Loucy (cell line): ENCODE measurements around the gene NDUFA5.
"Not testable (repeated sequence)": the region's sequence is repeated elsewhere in the genome, so short reads cannot be mapped to it uniquely, and the experiment has no call there.

Experiments used
- H2AFZ ChIP-seq: fragments of 200-600 bp; sonication (generic); 2 replicates; pipeline ENCODE4 v1.6.0; 2016; ENCODE audit warnings: antibody characterized with exemption, mild to moderate bottlenecking, low read length, moderate library complexity
- H3F3A ChIP-seq: fragments of 200-600 bp; 2 replicates; pipeline ENCODE4 v1.6.0; 2016; ENCODE audit warnings: antibody characterized with exemption, low read depth, mild to moderate bottlenecking
- H3K27me3 ChIP-seq: fragments of 200-600 bp; sonication (generic); 2 replicates; pipeline ENCODE4 v1.6.1; 2014; ENCODE audit warnings: low read length, mild to moderate bottlenecking; ENCODE audit not compliant: insufficient read depth, poor library complexity, severe bottlenecking
- H3K36me3 ChIP-seq: fragments of 200-600 bp; sonication (generic); 2 replicates; pipeline ENCODE4 v1.6.1; 2016; ENCODE audit warnings: low read length; ENCODE audit not compliant: insufficient read depth
- H3K4me1 ChIP-seq: fragments of 200-600 bp; sonication (generic); 2 replicates; pipeline ENCODE4 v1.5.1; 2014; ENCODE audit warnings: low read length, mild to moderate bottlenecking; ENCODE audit not compliant: insufficient read depth, poor library complexity, severe bottlenecking
- H3K4me2 ChIP-seq: fragments of 200-600 bp; sonication (generic); 2 replicates; pipeline ENCODE4 v1.6.0; 2014; ENCODE audit warnings: antibody characterized with exemption, low read length, low read depth, mild to moderate bottlenecking; ENCODE audit not compliant: poor library complexity, severe bottlenecking
- H3K4me3 ChIP-seq: fragments of 200-600 bp; sonication (generic); 2 replicates; pipeline ENCODE4 v1.5.1; 2014; ENCODE audit warnings: low read length, mild to moderate bottlenecking, mixed read lengths; ENCODE audit not compliant: poor library complexity, severe bottlenecking
- H3K79me2 ChIP-seq: fragments of 200-600 bp; sonication (generic); 2 replicates; pipeline ENCODE4 v1.6.1; 2014; ENCODE audit warnings: low read length; ENCODE audit not compliant: insufficient read depth
- H3K9ac ChIP-seq: fragments of 200-600 bp; sonication (generic); 2 replicates; pipeline ENCODE4 v1.6.0; 2014; ENCODE audit warnings: mild to moderate bottlenecking, low read depth, low read length, moderate library complexity; ENCODE audit not compliant: poor library complexity, severe bottlenecking
- H3K9me2 ChIP-seq: fragments of 200-600 bp; sonication (generic); replicated peaks from 2 replicates; pipeline ENCODE4 v1.6.1; 2016; ENCODE audit warnings: low read depth, low read length, mixed read lengths
- H3K9me3 ChIP-seq: fragments of 200-600 bp; sonication (generic); 2 replicates; pipeline ENCODE4 v1.6.1; 2014; ENCODE audit warnings: mild to moderate bottlenecking, antibody characterized with exemption, low read length, low read depth; ENCODE audit not compliant: insufficient read depth
- H4K20me1 ChIP-seq: fragments of 200-600 bp; sonication (generic); 2 replicates; pipeline ENCODE4 v1.6.0; 2014; ENCODE audit warnings: antibody characterized with exemption, low read length, mild to moderate bottlenecking; ENCODE audit not compliant: insufficient read depth, poor library complexity, severe bottlenecking
- EZH2phosphoT487 ChIP-seq: fragments of 200-600 bp; IDR thresholded peaks from 2 replicates; pipeline ENCODE4 v1.6.1; 2018; ENCODE audit warnings: antibody characterized with exemption, mild to moderate bottlenecking, moderate library complexity, borderline replicate concordance
- TF ChIP-seq, protein P1 (sequence below): fragments of 200-600 bp; sonication (generic); conservative IDR thresholded peaks from 2 replicates; pipeline ENCODE4 v1.5.1; 2014; ENCODE audit warnings: mild to moderate bottlenecking, antibody characterized with exemption, low read length

Gene NDUFA5

DNA sequence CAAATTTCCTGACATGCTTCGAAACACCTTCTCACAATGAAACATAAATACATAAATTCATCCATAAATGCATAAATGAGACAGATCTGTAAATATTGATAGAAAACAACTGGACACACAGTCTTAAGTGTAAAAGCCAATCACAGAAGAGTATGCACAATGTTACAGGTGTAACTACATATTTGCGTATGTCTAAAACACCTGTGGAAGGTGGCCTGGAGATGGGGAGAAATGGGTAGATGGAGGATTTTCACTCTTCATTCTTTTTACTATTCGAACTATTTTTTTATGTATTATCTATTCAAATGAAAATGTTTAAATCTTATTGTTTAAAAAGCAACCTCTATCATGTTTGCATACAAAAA is 24.1 kb downstream of the NDUFA5 start:
- Histone ChIP-seq H3K36me3 (no peaks in the 10 kb centered on the region), H4K20me1 (peaks cover 3% of the 10 kb centered on the region), H3K27me3 (no peaks in the 10 kb centered on the region), H2AFZ (no peak overlapping the region), H3K9ac (no peak overlapping the region), H3F3A (no peaks in the 10 kb centered on the region), H3K79me2 (no peaks in the 10 kb centered on the region), H3K4me1 (no peaks in the 10 kb centered on the region), H3K4me2 (no peak overlapping the region), H3K9me3 (no peaks in the 10 kb centered on the region), H3K4me3 (no peak overlapping the region), H3K9me2 (no peaks in the 10 kb centered on the region)
- no peak for TF ChIP-seq EZH2phosphoT487
- TF ChIP-seq, protein P1, sequence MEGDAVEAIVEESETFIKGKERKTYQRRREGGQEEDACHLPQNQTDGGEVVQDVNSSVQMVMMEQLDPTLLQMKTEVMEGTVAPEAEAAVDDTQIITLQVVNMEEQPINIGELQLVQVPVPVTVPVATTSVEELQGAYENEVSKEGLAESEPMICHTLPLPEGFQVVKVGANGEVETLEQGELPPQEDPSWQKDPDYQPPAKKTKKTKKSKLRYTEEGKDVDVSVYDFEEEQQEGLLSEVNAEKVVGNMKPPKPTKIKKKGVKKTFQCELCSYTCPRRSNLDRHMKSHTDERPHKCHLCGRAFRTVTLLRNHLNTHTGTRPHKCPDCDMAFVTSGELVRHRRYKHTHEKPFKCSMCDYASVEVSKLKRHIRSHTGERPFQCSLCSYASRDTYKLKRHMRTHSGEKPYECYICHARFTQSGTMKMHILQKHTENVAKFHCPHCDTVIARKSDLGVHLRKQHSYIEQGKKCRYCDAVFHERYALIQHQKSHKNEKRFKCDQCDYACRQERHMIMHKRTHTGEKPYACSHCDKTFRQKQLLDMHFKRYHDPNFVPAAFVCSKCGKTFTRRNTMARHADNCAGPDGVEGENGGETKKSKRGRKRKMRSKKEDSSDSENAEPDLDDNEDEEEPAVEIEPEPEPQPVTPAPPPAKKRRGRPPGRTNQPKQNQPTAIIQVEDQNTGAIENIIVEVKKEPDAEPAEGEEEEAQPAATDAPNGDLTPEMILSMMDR, result no peak

GRCh38 chr7:123532788-123533552 is 24.6 kb downstream of the NDUFA5 start:
- H3F3A ChIP-seq, H3K36me3 ChIP-seq, H2AFZ ChIP-seq, H3K9me3 ChIP-seq, H3K9ac ChIP-seq, H3K4me2 ChIP-seq, H4K20me1 ChIP-seq, H3K79me2 ChIP-seq, H3K4me1 ChIP-seq, H3K9me2 ChIP-seq, H3K4me3 ChIP-seq, H3K27me3 ChIP-seq: not testable (repeated sequence)

GRCh38 chr7:123532343-123532742 is 25.3 kb downstream of the NDUFA5 start:
- not testable (repeated sequence) for H3K4me3 ChIP-seq, H3K36me3 ChIP-seq, H3K79me2 ChIP-seq, H3K27me3 ChIP-seq, H3K9me3 ChIP-seq, H3F3A ChIP-seq, H3K4me1 ChIP-seq, H4K20me1 ChIP-seq, H3K9me2 ChIP-seq, H3K4me2 ChIP-seq, H2AFZ ChIP-seq, H3K9ac ChIP-seq

GRCh38 chr7:123530035-123530591 is 27.5 kb downstream of the NDUFA5 start:
- not testable (repeated sequence) for H3K36me3 ChIP-seq, H3K9me2 ChIP-seq, H3K79me2 ChIP-seq, H3K4me1 ChIP-seq, H3F3A ChIP-seq, H3K4me2 ChIP-seq, H2AFZ ChIP-seq, H3K9me3 ChIP-seq, H3K9ac ChIP-seq, H3K27me3 ChIP-seq, H4K20me1 ChIP-seq, H3K4me3 ChIP-seq
